Measurements from ENCODE around the gene MYO3B.
"Not testable (repeated sequence)": the region's sequence is repeated elsewhere in the genome, so short reads cannot be mapped to it uniquely, and the experiment has no call there.

MYO3B gene

DNA sequence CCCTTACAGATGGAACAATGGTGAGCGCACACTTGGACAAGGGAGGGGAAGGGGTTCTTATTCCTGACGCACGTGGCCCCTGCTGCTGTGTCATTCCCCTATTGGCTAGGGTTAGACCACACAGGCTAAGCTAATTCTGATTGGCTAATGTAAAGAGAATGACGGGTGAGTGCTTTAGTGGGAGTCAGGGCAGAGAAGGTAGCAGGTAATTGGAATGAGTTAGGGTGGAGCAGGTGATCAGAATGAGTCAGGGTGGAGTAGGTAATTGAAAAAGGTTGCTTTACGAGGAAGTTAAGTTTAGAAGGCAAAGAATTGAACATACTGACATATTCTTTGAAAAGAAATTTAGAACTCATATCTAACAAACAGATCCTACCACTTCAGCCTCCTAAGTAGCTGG, 256.4 kb downstream of the MYO3B start:
- FAIRE-seq, result not testable (repeated sequence)

DNA sequence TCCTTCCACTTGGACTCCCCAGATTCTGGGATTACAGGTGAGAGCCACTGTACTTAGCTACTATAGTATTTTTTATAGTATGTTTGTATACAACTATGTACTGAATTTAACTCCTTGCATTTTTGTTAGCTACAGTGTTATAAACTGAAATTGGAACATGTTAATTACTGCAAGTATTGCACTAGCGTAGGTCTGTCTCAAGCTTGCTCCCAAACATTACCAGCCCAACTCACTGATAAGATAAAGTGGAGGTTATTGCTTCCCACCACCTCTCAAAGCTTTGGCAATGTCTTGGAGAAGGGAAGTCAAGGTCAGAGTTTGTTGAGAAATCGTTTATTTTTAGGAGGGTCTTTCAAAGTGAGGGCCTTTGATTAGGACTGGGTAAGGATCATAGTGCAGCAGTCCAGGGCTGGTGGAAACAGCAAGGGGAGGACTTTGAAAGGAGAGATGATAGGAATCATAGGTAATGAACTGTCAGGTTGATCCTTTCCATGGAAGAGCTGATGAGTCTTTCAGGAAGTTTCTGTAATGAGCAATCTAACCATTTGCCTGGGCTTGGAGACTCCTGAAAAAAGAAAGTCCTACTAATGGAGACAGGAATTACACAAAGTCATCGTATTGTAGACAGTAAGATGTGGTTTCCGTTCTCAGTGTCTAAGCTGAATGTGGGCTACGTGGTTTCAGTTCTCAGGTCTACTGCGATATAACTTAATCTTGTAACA, 257.1 kb downstream of the MYO3B start:
- FAIRE-seq, result no peak

DNA sequence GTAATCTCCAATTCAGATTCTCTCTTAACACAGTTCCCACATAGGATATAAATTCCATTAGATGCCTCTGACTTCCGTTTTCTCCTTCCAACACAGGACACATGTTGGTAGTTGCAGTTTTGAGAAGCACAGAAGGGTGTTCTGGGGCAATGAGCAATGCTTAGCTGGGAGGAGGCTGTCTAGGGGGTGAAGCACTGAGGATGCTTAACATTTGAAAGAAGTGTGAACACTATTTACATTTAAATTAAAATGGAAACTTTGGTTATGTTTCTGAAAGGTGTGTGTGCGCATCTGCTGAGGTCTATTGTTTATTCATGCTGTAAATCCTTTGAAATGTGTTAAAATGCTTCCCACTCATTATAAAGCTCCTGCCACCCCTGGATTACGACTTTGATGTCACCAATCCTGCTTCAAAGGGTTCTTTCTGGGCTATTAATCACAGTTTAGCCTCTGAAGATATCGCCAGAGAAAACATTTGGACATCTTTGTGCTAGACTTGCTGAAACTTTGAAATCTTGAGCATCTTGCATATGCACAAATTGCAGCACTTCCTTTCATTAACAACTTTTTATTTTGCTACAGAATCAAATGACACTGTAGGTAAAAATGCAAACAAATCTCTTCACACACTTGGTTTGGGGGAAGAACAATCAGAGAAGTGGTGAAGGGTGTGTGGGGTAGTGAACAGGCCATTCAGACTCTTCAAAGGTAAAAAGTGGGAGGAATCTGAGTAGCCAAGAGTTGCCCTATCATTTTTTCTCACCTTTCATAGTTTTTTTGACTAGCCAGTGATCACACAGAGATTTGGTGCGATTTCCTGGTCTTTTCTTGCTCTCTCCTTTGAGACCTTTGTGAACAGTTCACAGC, 258.4 kb downstream of the MYO3B start:
- FAIRE-seq, result no peak

DNA sequence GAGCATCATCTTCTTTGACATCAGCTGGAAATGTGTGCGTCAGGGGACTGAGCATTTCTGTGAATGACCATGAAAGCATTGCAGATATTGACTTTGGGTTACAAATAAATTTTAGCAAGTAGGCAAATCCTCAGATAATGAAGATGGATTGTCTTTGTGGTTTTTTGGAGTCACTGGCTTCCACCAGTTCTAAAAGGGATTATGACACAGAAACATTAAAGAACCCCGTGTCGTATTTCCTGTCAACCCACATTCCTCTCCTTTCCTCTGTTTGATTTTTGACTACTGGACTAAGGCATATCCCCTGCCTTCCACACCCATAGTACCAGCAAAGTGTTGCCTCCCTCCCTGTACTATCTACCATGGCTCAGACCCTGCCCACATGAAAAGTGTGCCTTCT, 268.1 kb downstream of the MYO3B start:
- no peak for FAIRE-seq

DNA sequence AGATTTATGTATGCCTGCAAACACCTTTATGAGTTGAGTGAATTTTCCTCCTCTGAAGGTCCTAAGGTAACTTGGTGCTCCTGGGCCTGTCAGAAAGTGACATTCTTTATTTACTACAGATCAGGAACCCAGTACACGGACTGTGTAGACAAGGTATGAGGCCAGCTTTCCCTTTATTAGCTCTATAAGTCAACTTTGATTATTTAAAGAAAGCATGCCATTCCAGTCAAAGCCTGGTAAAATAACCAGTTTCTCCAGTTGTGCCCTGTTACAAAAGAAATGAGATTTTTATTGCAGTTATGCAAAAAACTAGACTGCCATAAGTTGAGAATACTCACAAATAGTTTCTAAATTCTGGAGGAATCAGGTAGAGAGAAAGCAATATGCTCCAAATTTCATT, 271.1 kb downstream of the MYO3B start:
- no peak for FAIRE-seq

DNA sequence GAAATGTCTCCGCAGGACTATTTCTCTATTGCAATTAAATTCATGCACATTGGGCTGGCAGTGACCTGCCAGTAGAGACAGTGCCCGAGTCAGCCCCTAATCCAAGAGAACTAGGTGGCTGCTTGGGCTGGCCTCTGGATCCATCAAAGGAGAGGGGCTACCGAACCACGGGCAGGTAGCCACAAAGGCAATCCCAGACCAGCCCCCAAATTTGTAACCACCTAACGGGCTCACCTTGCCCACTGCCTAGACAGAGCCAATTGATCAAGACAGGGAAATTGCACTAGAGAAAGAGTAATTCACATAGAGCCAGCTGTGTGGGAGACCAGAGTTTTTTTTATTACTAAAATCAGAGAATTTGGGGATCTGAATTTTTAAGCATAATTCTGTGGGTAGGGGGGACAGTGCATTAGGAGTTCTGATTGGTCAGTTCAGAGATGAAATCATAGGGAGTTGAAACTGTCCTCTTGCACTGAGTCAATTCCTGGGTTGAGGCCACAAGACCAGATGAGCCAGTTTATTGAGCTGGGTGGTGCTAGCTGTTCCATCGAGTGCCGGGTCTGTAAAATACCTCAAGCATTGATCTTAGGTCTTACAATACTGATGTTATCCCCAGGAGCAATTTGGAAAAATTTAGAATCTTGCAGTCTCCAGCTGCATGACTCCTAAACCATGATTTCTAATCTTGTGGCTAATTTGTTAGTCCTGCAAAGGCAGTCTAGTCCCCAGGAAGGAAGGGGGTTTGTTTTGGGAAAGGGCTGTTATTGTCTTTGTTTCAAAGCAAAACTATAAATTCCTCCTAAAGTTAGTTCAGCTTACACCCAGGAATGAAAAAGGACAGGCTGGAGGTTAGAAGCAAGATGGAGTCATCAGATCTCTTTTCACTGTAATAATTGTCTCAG, 276.8 kb downstream of the MYO3B start:
- FAIRE-seq, result no peak

DNA sequence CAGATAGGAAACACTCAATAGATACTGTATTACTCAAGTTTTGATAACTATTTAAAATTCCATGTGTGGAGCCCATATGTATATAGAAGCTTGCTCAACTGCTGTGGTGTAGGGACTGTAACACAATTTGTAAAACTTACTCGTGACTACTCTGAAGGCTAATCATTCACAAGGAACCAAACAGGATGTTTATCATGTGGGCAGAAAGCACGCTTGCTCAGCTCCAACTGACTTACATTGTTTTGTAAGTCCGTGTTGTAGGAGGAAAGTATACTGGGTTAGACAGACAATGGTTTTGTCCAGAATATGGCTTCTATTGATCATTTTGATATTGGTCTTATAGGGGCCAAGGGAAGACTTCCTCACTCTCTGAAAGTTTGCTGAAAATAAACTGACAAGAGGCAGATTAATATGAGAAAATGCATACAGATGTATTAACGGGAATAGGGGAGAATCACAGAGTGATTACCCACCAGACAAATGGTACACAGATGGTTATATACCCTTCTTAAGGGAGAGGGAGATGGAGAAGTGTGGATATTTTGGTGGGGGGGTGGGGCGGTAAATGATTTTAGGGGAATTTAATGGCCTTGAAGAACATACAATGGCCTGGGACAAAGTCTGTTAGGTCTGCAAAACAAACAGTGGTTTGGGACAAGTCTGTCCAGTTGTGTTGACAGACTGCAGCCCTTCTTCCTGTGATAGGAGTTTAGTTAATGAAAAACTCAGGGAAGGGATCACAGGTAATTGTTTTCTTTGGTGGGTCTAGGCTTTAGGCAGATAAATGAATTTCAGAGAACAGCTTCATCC, 277.9 kb downstream of the MYO3B start:
- no peak for FAIRE-seq

DNA sequence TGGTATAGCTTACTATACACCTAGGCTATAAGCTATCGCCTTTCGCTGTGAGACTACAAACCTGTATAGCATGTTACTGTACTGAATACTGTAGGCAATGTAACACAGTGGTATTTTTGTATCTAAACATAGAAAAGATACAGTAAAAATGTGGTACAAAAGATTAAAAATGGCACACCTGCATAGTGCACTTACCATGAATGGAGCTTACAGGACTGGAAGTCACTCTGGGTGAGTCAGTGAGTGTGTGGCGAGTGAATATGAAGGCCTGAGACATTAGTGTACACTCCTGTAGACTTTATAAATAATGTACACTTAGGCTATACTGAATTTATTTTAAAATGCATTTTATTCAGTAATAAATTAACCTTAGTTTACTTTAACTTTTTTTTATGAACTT, 279.0 kb downstream of the MYO3B start:
- FAIRE-seq, result no peak

DNA sequence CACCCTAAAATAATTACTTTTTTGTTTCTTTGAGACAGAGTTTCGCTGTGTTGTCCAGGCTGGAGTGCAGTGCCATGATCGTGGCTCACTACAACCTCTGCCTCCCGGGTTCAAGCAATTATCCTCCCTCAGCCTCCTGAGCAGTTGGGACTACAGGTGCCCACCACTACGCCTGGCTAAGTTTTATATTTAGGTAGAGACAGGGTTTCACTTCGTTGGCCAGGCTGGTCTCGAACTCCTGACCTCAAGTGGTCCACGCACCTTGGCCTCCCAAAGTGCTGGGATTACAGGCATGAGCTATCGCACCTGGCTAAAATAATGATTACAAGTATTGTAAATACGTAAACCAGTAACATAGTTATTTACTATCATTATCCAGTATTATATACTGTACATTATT, 279.8 kb downstream of the MYO3B start:
- FAIRE-seq, result no peak

DNA sequence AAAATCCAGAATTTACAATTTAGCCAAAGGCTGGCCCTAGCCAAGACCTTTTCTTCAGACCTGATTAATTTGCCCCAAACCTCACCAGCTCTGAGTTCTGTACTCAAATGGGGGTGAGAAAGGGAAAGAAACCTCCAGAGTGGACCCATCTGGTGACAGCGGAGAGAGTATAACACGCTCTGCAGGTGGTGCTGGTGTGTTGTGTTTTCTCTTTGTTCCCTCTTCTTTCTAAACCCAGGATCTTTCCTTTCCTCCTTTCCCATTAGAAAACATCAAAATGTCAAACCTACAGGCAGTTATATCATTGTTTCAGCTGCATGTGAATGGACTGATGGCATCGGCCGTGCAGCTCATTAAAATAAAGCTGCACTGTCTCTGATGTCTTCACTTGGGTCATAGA, 283.9 kb downstream of the MYO3B start:
- FAIRE-seq, result no peak

DNA sequence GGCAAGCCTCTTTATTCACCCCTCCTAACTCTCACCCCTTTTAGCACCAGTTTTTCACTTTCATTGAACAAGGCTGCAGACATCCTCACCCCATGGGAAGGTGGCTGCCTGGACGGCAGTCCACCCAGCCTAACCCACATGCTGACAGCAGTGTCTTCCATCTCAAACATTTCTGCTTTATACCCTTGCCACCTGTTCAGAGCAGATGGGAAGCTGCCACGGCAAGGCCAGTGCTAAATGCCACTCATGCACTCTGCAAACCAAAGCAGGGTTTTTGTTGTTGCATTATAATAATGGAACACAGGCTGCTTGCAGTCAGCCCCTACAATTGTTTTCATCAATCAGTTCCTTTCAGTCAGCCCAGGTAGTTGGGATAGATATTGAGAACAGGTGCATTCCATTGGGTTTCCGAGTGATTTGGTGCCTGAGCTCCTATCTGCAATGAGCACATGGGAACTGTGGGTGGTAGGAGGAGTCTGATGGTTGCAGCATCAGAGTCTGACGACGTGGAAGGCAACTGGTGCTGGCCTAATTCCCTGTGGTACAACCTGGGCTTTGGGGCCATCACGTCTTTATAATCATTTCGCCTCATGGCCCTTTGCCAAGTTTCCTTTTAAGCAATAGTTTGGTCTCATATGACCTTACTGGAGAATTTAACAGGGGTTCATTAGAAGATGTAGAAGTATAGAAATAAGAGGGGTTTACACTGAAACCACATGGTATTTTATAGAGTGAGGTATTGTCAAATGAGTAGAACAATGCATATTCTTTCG, 284.7 kb downstream of the MYO3B start:
- no peak for FAIRE-seq

DNA sequence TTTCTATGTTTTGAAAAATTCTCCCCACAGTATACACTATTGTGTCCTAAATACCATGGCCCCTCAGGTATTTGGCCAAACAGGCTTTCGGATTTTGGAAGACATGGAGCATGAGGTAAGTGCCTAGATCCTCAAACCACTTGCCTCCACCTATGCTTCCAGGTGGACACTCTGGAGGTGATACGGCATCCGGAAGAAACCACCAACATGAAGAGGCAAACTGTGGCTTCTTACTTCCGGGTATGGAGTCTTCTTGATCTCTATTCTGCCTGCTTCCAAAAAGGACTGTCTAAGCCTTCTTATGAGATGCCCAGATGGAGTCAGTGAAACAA, 285.2 kb downstream of the MYO3B start:
- FAIRE-seq, result no peak

DNA sequence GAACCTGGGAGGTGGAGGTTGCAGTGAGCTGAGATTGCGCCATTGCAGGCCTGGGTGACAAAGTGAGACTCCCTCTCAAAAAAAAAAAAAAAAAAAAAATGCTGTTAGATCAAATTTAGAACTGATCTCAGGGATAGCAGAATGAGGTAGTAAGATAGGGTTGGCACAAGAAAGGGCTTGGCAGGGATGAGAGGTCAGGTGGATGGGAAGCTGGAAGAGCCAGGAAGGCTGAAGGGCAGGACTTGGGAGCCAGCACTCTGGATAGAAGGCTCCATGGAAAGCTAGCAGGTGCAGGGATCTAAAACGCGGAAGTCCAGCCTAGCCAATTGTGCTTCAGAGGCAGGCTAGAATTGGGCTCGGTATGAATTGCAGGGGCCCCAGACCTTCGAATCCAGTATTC, 286.3 kb downstream of the MYO3B start:
- no peak for FAIRE-seq

DNA sequence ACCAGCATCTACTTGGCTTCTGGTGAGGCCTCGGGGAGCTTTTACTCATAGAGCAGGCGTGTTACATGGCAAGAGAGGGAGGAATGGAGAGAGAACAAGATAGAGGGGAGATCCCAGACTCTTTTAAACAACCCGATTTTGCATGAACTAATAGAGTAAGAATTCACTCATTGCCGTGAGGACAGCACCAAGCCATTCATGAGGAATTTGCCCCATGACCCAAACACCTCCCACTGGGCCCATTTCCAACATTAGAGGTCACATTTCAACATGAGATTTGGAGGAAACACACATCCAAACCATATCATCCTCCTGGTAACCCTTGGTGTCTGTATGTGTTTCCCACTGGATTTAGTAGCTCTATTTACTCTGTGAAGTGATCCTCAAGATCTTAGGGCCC, 287.3 kb downstream of the MYO3B start:
- no peak for FAIRE-seq

DNA sequence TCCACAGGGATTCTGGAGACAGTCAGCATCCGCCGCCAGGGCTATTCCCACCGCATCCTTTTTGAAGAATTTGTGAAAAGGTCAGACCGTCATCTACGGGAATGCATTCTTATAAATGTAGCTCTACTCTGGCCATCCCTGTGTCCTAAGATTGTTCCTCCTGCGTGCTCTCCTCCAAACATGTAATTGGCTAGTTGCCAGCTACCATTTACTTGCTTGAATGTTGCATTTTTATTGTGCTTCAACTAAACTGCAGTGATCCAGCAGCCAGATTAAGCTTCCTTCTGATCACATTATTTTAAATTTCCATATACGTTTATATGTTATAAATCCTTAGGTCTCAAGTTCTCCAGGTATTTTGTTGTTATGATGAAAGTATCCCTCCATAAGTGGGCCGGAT, 288.7 kb downstream of the MYO3B start:
- no peak for FAIRE-seq

DNA sequence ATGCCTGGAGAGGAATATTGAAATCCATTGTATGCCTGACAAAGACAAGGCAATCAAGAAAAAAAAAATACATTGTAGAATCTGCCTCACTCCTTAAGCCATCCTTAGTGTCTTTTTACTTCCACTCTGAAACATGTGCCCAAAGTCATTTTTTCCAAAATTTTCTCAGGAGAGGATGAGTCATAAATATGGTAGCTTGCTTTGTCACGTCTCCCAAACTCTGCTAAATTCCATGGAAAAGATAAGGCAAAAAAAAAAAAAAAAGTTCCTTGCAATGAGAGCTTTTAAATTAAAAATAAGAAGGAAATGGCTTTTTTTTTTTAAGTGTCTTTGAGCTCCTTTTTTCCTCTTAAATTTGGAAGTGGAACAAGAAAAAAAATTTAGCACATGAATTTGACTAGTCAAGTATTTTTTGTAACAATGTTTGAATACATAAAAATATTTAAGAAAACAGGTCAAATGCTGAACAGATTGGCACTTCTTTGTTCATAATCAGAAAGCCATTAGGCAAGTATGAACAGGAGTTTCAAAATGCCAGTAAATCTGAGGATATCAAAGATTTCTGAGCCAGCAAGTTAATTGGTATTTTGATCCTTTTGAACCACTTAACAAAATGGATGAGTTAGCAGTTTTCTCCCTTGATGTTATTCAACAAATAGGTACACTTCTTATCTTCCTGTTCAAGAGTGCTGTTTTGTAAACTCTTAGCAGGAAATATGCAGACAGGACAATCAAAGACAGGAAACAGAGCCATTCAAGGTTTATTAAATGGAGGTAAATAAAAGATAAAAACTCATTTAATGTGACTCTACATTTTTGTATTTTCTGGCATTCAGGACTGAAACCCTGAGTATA, 289.8 kb downstream of the MYO3B start:
- no peak for FAIRE-seq

DNA sequence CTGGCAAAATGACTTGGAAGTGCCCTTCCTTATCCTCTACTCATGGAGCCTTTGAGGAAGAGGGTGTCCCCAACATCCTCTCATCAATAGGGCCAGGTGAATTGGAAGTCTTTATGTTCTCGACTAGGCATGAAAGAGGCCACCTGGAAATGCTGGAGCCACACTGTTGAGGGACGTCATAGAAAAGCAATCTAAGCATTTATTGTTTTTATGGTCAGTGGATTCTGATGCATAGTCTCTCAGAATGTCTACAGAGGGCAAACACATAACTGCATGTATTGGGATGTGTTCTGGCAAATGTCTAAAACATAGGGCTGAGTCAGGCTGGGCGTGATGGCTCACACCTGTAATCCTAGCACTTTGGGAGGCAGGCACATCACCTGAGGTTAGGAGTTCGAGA, 290.6 kb downstream of the MYO3B start:
- FAIRE-seq, result no peak

DNA sequence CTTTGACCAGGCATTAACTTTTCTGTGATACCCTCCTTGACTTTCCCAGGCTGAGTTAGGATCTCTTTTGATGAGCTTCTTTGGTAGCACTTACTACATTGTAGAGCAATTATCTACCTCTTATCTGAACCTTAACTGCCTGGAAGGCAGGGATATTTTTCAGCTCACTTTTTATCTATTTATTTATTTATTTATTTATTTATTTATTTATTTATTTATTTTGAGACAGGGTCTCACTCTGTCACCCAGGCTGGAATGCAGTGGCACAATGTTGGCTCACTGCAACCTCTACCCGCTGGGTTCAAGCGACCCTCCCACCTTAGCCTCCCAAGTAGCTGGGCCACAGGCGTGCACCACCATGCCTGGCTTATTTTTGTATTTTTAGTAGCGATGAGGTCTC, 294.6 kb downstream of the MYO3B start:
- not testable (repeated sequence) for FAIRE-seq

DNA sequence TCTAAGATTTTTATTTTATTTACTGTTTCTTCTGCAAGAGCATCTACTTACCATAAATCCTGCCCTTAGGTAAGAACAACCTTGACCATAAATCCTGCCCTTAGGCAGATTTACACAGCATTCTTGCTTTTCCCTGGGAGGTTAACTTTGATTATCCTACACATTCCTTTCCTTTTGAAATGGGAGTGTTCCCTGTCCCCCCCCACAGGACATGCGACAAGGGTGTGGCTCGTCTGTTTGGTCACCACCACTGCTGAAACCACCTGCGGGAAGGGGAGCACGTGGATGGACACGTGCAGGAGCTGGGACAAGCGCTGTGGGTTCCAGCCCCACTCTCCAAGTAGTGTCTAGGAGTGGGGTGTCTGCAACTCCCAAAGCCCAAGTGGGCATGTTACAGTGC, 297.9 kb downstream of the MYO3B start:
- FAIRE-seq, result no peak

DNA sequence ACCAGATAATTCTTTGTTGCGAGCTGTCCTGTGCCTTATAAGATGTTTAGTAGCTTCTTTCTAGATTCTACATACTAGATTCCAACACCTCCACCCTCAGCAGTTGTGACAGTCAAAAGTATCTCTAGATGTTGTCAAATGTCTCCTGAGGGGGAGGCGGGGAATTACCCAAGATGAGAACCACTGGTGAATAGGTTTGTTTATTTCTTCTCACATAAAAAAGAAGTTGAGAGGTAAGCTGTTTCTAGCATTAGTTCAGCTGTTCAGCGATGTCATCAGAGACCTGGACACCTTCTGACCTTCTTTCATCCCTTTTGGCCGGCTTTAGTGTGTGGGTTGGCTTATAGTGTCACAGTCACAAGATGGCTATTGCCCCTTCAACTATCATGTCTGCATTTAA, 299.7 kb downstream of the MYO3B start:
- FAIRE-seq, result no peak

DNA sequence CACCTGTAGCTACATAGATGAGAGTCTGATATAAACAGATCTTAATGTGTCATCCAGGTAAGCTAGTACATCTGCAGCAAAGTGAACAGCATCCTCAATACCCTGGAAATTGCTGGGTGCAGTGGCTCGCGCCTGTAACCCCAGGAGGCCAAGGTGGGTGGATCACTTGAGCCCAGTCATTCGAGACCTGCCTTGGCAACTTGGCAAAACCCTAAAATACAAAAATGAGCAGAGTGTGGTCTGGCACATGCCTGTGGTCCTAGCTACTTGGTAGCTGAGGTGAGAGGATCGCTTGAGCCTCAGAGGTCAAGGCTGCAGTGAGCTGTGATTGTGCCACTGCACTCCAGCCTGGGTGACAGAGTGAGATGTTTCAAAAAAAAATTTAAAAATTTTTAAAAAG, 303.3 kb downstream of the MYO3B start:
- FAIRE-seq, result no peak

Data from G401.6 (cell line).